PC-9 (cell line): ENCODE measurements around the gene EMILIN1.
"Not testable (repeated sequence)": the region's sequence is repeated elsewhere in the genome, so short reads cannot be mapped to it uniquely, and the experiment has no call there.

ENCODE experiments used
- EZH2 ChIP-seq: fragments of 200-600 bp; sonication (generic); IDR thresholded peaks from 2 replicates; pipeline ENCODE4 v1.8.0; 2017; ENCODE audit warnings: antibody characterized with exemption, low read depth
- TF ChIP-seq, protein P1 (sequence below): fragments of 200-600 bp; sonication (generic); conservative IDR thresholded peaks from 2 replicates; pipeline ENCODE4 v1.6.1; 2017; ENCODE audit warnings: mixed run types, antibody characterized with exemption, mild to moderate bottlenecking, moderate library complexity

DNA sequence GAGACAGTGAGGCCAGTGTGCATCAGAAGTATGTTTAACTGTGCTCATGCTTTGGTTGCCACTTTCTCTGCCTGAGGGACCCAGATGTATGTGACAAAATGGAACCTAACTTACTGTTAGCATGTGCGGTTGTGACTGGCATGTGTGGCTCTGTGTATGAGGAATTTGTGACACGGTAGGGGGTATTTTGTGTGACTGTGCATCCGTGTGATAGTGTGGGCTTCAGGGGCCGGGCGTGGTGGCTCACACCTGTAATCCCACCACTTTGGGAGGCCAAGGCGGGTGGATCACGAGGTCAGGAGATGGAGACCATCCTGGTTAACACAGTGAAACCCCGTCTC lies 40.9 kb downstream of the EMILIN1 start:
- TF ChIP-seq, protein P1, sequence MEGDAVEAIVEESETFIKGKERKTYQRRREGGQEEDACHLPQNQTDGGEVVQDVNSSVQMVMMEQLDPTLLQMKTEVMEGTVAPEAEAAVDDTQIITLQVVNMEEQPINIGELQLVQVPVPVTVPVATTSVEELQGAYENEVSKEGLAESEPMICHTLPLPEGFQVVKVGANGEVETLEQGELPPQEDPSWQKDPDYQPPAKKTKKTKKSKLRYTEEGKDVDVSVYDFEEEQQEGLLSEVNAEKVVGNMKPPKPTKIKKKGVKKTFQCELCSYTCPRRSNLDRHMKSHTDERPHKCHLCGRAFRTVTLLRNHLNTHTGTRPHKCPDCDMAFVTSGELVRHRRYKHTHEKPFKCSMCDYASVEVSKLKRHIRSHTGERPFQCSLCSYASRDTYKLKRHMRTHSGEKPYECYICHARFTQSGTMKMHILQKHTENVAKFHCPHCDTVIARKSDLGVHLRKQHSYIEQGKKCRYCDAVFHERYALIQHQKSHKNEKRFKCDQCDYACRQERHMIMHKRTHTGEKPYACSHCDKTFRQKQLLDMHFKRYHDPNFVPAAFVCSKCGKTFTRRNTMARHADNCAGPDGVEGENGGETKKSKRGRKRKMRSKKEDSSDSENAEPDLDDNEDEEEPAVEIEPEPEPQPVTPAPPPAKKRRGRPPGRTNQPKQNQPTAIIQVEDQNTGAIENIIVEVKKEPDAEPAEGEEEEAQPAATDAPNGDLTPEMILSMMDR, result not testable (repeated sequence)
- TF ChIP-seq EZH2, result not testable (repeated sequence)
